HepG2 (cell line): ENCODE measurements around the gene SLC1A4. TPM values are rescaled to one million over a fixed set of nuclear protein-coding genes. Genes with fewer than 3 reads are reported as not detected.

ENCODE experiments used
- ATF7 ChIP-seq, 2 experiments: fragments of 450-650 bp in 1 of 2; sonication (generic) in 1 of 2; formaldehyde crosslinking in 1 of 2; IDR thresholded peaks; 2 replicates each; pipeline versions ENCODE4 v1.4.0 to v1.6.1; 2016 to 2020; ENCODE audit warnings: antibody characterized with exemption in 1 of 2, mild to moderate bottlenecking in 1 of 2, missing genetic modification reagents in 1 of 2
- CCDC6 ChIP-seq: sonication (generic); formaldehyde crosslinking; IDR thresholded peaks from 2 replicates; pipeline ENCODE4 v1.8.1; 2022; ENCODE audit warnings: mild to moderate bottlenecking, missing genetic modification reagents, moderate library complexity
- DBP ChIP-seq: sonication (generic); formaldehyde crosslinking; IDR thresholded peaks from 2 replicates; pipeline ENCODE4 v1.4.0; 2020; ENCODE audit warnings: missing genetic modification reagents; ENCODE audit errors: not compliant biosample characterization
- EEA1 ChIP-seq: sonication (generic); formaldehyde crosslinking; IDR thresholded peaks from 2 replicates; pipeline ENCODE4 v1.5.1; 2020; ENCODE audit warnings: mild to moderate bottlenecking, missing genetic modification reagents, borderline replicate concordance
- HNF4A ChIP-seq: sonication (generic); formaldehyde crosslinking; IDR thresholded peaks from 2 replicates; pipeline ENCODE4 v1.4.0; 2020; ENCODE audit warnings: missing genetic modification reagents
- MAZ ChIP-seq, 2 experiments: sonication (generic) in 1 of 2; formaldehyde crosslinking in 1 of 2; IDR thresholded peaks; 2 replicates each; pipeline versions ENCODE4 v1.5.0 to v1.6.1; 2012 to 2020; ENCODE audit warnings: low read depth in 2 of 2, mild to moderate bottlenecking in 2 of 2, borderline replicate concordance in 1 of 2, improper control_type of control experiment in 1 of 2, low read length in 1 of 2, missing genetic modification reagents in 1 of 2, moderate library complexity in 1 of 2
- MLLT10 ChIP-seq: sonication (generic); formaldehyde crosslinking; IDR thresholded peaks from 2 replicates; pipeline ENCODE4 v1.4.0; 2020; ENCODE audit warnings: missing genetic modification reagents
- MXD3 ChIP-seq: IDR thresholded peaks from 2 replicates; pipeline ENCODE4 v1.6.1; 2016; ENCODE audit warnings: mild to moderate bottlenecking, missing biosample characterization, missing genetic modification reagents
- MYC ChIP-seq: sonication (generic); formaldehyde crosslinking; IDR thresholded peaks from 2 replicates; pipeline ENCODE4 v1.9.0; 2021; ENCODE audit warnings: missing genetic modification reagents, borderline replicate concordance
- TIGD3 ChIP-seq: sonication (generic); formaldehyde crosslinking; IDR thresholded peaks from 2 replicates; pipeline ENCODE4 v1.5.1; 2020; ENCODE audit warnings: mild to moderate bottlenecking, missing genetic modification reagents, borderline replicate concordance
- ZBTB3 ChIP-seq: sonication (generic); formaldehyde crosslinking; IDR thresholded peaks from 2 replicates; pipeline ENCODE4 v1.4.0; 2020; ENCODE audit warnings: low read depth, mild to moderate bottlenecking, moderate library complexity, missing genetic modification reagents, borderline replicate concordance
- ZNF441 ChIP-seq: sonication (generic); formaldehyde crosslinking; IDR thresholded peaks from 2 replicates; pipeline ENCODE4 v1.7.0; 2021; ENCODE audit warnings: missing genetic modification reagents, borderline replicate concordance
- ZNF546 ChIP-seq: sonication (generic); formaldehyde crosslinking; conservative IDR thresholded peaks from 2 replicates; pipeline ENCODE4 v1.8.1; 2023; ENCODE audit warnings: mild to moderate bottlenecking, missing genetic modification reagents
- ZNF629 ChIP-seq: sonication (generic); formaldehyde crosslinking; conservative IDR thresholded peaks from 2 replicates; pipeline ENCODE4 v1.5.0; 2020; ENCODE audit warnings: missing genetic modification reagents
- ZNF639 ChIP-seq: conservative IDR thresholded peaks from 2 replicates; pipeline ENCODE4 v1.6.1; 2018; ENCODE audit warnings: missing genetic modification reagents
- ZNF777 ChIP-seq: sonication (generic); formaldehyde crosslinking; IDR thresholded peaks from 2 replicates; pipeline ENCODE4 v1.4.0; 2020; ENCODE audit warnings: missing genetic modification reagents
- polyA plus RNA-seq, 8 experiments: library from polyadenylated mRNA; depleted of rRNA in 3 of 8; stranded (reverse) in 7 of 8; unstranded in 1 of 8; fragments of >200 nt; fragmentation: Illumina TruSeq in 4 of 8; extraction: Trizol in 4 of 8; gene quantifications; 2 replicates each; pipeline versions ENCODE4 v1.2.1 to v1.2.3, GENCODE V29; 2011 to 2016; ENCODE audit warnings: low read depth in 4 of 8, missing spikeins in 1 of 8, mixed read lengths in 1 of 8; ENCODE audit not compliant: insufficient read depth in 1 of 8
- total RNA-seq, 5 experiments: library from RNA; depleted of rRNA; stranded (reverse); fragments of >200 nt; fragmentation: Illumina TruSeq; extraction: Trizol; gene quantifications; 2 replicates each; pipeline ENCODE4 v1.2.3, GENCODE V29; 2016; ENCODE audit warnings: low read depth in 1 of 5
- TF ChIP-seq, protein P1 (sequence below): sonication (generic); formaldehyde crosslinking; IDR thresholded peaks from 2 replicates; pipeline ENCODE4 v1.4.0; 2020; ENCODE audit warnings: missing genetic modification reagents
- TF ChIP-seq, protein P2 (sequence below): sonication (generic); formaldehyde crosslinking; IDR thresholded peaks from 2 replicates; pipeline ENCODE4 v1.4.0; 2020; ENCODE audit warnings: mild to moderate bottlenecking, missing genetic modification reagents
- TF ChIP-seq, protein P3 (sequence below): sonication (generic); formaldehyde crosslinking; IDR thresholded peaks from 2 replicates; pipeline ENCODE4 v1.4.0; 2020; ENCODE audit warnings: mild to moderate bottlenecking, missing genetic modification reagents
- TF ChIP-seq, protein P4 (sequence below): sonication (generic); formaldehyde crosslinking; IDR thresholded peaks from 2 replicates; pipeline ENCODE4 v1.8.1; 2022; ENCODE audit warnings: mild to moderate bottlenecking, missing genetic modification reagents

The SLC1A4 gene
- total and polyA plus RNA-seq, 2 of the 13 experiments (the other 11 are each of a cell fraction or from before 2014, with no cell fraction given), result 21.0 to 39.6 TPM

DNA sequence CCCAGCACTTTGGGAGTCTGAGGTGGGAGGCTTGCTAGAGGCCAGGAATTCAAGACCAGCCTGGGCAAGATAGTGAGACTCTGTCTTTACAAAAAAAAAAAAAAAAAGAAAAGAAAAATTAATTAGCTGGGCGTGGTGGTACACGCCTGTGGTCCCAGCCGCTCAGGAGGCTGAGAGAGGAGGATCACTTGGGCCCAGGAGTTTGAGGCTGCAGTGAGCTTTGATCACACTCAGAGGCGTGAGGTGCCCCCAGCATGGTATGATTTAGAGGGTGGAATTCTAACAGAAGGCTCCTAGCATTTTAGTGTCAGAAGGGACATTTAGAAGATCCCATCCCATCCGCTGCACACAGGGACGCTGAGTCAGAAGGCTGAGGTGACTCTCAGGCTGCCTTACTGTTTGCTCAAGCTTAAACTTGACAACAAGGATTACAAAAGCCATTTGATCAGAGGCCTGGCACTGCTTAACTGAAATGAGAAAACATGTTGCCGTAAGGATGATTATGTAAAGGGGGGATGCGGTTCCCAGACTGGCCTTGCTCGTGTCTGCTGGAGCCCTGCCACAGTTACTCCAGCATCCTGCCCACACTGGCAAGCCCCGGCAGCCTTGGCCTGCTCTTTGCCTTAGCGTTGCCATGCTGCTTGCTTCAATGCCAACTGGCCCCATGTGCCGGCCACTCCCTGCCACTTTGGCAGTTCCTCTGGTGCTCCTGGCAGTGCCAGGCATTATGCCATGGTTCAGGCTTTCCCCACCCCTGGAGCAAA, 45.6 kb upstream of the SLC1A4 start (continued):
- TF ChIP-seq TIGD3 (CRISPR knock-in tag) (no peak), ZNF546 (CRISPR knock-in tag) (no peak), DBP (no peak), ATF7 (IDR thresholded peaks at IDR 0.05) (no peak), ATF7 (CRISPR knock-in tag; IDR thresholded peaks at IDR 0.05) (no peak; the same call in 1 of the 2 replicates), ZNF629 (CRISPR knock-in tag) (0 out of 2 replicates have a peak, but pooled peaks have one; percentile 6), ZBTB3 (CRISPR knock-in tag) (no peak), CCDC6 (CRISPR knock-in tag) (no peak), EEA1 (CRISPR knock-in tag) (no peak), ZNF639 (CRISPR knock-in tag) (no peak), ZNF777 (CRISPR knock-in tag) (no peak), HNF4A (CRISPR knock-in tag) (peak; percentile 47), MXD3 (CRISPR knock-in tag) (no peak), MLLT10 (CRISPR knock-in tag) (no peak), MAZ (IDR thresholded peaks at IDR 0.05; ENCODE audit: borderline replicate concordance, low read depth, low read length) (no peak), MAZ (CRISPR knock-in tag; IDR thresholded peaks at IDR 0.05; ENCODE audit: low read depth) (no peak), MYC (CRISPR knock-in tag) (peak; percentile 28; the same call in 1 of the 2 replicates), ZNF441 (no peak)
- TF ChIP-seq, protein P1, sequence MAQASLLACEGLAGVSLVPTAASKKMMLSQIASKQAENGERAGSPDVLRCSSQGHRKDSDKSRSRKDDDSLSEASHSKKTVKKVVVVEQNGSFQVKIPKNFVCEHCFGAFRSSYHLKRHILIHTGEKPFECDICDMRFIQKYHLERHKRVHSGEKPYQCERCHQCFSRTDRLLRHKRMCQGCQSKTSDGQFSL, result no peak
- TF ChIP-seq, protein P2, sequence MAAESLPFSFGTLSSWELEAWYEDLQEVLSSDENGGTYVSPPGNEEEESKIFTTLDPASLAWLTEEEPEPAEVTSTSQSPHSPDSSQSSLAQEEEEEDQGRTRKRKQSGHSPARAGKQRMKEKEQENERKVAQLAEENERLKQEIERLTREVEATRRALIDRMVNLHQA (CRISPR knock-in tag), result no peak
- TF ChIP-seq, protein P3, sequence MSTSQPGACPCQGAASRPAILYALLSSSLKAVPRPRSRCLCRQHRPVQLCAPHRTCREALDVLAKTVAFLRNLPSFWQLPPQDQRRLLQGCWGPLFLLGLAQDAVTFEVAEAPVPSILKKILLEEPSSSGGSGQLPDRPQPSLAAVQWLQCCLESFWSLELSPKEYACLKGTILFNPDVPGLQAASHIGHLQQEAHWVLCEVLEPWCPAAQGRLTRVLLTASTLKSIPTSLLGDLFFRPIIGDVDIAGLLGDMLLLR (CRISPR knock-in tag), result no peak
- TF ChIP-seq, protein P4, sequence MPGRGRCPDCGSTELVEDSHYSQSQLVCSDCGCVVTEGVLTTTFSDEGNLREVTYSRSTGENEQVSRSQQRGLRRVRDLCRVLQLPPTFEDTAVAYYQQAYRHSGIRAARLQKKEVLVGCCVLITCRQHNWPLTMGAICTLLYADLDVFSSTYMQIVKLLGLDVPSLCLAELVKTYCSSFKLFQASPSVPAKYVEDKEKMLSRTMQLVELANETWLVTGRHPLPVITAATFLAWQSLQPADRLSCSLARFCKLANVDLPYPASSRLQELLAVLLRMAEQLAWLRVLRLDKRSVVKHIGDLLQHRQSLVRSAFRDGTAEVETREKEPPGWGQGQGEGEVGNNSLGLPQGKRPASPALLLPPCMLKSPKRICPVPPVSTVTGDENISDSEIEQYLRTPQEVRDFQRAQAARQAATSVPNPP (CRISPR knock-in tag), result no peak
